Measurements from ENCODE around the gene SUPT6H. TPM values are rescaled to one million over a fixed set of nuclear protein-coding genes. Genes with fewer than 3 reads are reported as not detected.

The SUPT6H gene
- total RNA-seq, 4 donors from 2014 or later: 56.4 to 101 (median 66.6) TPM

DNA sequence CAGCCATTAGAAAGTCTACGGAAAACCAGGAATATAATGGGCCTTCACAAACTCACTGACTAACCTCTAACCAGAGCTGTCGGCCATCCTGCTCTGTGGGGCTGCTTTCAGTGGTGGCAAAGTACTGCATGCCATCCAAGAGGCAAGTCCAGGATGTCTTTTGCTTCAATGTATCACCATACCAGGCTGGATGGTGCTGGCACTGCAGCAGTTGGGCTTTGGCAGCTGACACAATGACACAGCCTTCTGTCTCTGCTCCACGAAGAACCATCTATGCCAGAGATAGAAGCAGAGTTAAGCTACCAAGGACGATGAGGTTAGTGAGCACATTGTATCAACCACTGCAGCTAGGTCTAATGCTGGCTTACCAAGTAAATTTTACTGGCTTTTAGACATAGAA is 38.3 kb upstream of the SUPT6H start:
- peaks cover 2 to 96% (median 55%) of the 10 kb centered on the region in 3 donors for H3K36me3 ChIP-seq
- H3K4me3 ChIP-seq: no peak overlapping the region
- H3K9me3 ChIP-seq: no peaks in the 10 kb centered on the region
- TF ChIP-seq EP300 (IDR thresholded peaks at IDR 0.05) (no peak), POLR2A (IDR thresholded peaks at IDR 0.05) (no peak)
- TF ChIP-seq, protein P1, sequence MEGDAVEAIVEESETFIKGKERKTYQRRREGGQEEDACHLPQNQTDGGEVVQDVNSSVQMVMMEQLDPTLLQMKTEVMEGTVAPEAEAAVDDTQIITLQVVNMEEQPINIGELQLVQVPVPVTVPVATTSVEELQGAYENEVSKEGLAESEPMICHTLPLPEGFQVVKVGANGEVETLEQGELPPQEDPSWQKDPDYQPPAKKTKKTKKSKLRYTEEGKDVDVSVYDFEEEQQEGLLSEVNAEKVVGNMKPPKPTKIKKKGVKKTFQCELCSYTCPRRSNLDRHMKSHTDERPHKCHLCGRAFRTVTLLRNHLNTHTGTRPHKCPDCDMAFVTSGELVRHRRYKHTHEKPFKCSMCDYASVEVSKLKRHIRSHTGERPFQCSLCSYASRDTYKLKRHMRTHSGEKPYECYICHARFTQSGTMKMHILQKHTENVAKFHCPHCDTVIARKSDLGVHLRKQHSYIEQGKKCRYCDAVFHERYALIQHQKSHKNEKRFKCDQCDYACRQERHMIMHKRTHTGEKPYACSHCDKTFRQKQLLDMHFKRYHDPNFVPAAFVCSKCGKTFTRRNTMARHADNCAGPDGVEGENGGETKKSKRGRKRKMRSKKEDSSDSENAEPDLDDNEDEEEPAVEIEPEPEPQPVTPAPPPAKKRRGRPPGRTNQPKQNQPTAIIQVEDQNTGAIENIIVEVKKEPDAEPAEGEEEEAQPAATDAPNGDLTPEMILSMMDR (IDR thresholded peaks at IDR 0.05): no peak
- no peaks in the 10 kb centered on the region for H3K4me1 ChIP-seq
- no peak overlapping the region for H3K27ac ChIP-seq
- H3K27me3 ChIP-seq: no peaks in the 10 kb centered on the region
- WGBS, 2 donors: 84 to 100% methylated on average over 4 of the region's 4 CpGs
- no peak for DNase-seq (ENCODE audit: low spot score in 2 of 2)

DNA sequence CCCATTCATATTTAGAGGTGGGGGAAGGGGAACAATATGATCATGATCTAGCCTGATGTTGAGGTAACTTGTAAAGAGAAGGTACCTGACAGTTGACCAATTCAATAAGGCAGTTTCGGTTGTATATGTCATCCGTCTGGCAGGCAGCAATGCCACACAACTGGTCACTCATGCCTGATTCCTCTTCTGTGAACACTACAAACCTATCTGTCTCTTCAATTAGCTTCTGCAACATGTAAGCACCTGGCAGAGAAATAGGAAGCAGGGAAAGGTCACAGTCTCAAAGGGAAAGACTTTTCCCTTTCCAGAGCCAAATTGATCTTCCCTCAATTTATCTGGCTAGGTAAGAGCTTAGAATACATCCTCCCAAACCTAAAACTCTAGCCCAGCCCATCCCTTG is 37.9 kb upstream of the SUPT6H start:
- Histone ChIP-seq H3K36me3 (peaks cover 2 to 96% (median 51%) of the 10 kb centered on the region in 3 donors), H3K4me3 (no peak overlapping the region), H3K27ac (no peak overlapping the region), H3K9me3 (no peaks in the 10 kb centered on the region), H3K27me3 (no peaks in the 10 kb centered on the region), H3K4me1 (no peaks in the 10 kb centered on the region)
- no peak for DNase-seq (ENCODE audit: low spot score in 2 of 2)
- 93 to 95% methylated on average over 2 of the region's 2 CpGs for WGBS, 2 donors
- TF ChIP-seq, protein P1 (IDR thresholded peaks at IDR 0.05): no peak
- no peak for TF ChIP-seq EP300 (IDR thresholded peaks at IDR 0.05)
- TF ChIP-seq POLR2A (IDR thresholded peaks at IDR 0.05): no peak

DNA sequence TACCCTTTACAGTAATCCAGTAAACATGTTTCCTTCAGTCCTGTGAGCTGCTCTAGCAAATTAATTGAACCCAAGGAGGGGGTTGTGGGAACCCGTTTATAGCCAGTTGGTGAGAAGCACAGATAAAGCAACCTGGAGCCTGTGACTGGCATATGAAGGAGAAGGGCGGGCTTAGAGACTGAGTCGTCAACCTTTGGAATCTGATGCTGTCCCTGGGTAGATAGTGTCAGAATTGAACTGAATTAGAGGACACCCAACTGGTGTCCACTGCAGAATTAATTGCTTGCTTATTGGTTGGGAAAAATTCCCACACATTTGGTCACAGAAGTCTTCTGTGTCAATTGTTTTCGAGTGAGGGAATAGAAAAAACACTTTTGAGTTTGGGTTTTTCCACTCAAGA is 35.2 kb upstream of the SUPT6H start:
- no peak for DNase-seq (ENCODE audit: low spot score in 2 of 2)
- Histone ChIP-seq H3K9me3 (no peaks in the 10 kb centered on the region), H3K27me3 (no peaks in the 10 kb centered on the region), H3K27ac (no peak overlapping the region), H3K36me3 (peaks cover 2 to 96% (median 39%) of the 10 kb centered on the region in 3 donors), H3K4me1 (no peaks in the 10 kb centered on the region), H3K4me3 (no peak overlapping the region)
- TF ChIP-seq POLR2A (IDR thresholded peaks at IDR 0.05) (no peak), EP300 (IDR thresholded peaks at IDR 0.05) (no peak)
- WGBS, 2 donors: 83% methylated on average over 4 of the region's 4 CpGs

DNA sequence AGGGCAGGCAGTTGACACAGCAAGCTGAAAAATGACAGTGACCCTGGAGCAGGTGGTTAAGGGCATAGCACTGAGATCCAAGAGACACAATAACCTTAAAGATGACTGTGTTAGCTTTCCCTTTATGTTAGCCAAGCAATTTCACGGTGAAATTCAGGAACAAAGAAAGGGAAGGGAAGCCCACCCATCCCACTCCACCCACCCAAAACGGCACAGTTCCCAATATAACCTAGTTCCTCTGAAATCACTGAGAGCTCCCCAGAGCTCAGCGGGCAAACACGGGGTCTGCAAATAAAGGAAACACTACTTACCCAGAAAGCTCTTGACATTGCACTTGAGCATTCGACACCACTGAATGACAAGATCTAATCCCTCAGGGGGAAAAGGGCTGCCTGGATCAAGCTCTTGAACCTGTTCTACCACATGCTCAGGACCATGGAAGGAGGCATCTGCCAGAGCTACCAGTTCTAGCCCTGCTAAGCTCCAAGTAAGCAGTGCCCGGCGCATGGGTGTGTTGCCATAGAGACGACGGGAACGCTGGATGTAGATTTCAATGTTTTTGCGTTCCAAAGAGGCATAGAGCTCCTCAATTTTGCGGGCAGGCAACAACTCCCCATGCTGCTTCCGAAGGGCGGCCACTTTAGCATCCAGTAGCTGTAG is 27.7 kb upstream of the SUPT6H start:
- no peaks in the 10 kb centered on the region for H3K4me1 ChIP-seq
- H3K4me3 ChIP-seq: no peak overlapping the region
- no peak overlapping the region for H3K27ac ChIP-seq
- 83 to 88% methylated on average over 14 of the region's 14 CpGs for WGBS, 2 donors
- no peak for TF ChIP-seq POLR2A (IDR thresholded peaks at IDR 0.05)
- TF ChIP-seq, protein P1 (IDR thresholded peaks at IDR 0.05): no peak
- no peak for TF ChIP-seq EP300 (IDR thresholded peaks at IDR 0.05)
- H3K27me3 ChIP-seq: no peaks in the 10 kb centered on the region
- H3K36me3 ChIP-seq: peaks cover 0 to 100% (median 53%) of the 10 kb centered on the region in 3 donors
- no peak for DNase-seq (ENCODE audit: low spot score in 2 of 2)
- H3K9me3 ChIP-seq: no peaks in the 10 kb centered on the region

DNA sequence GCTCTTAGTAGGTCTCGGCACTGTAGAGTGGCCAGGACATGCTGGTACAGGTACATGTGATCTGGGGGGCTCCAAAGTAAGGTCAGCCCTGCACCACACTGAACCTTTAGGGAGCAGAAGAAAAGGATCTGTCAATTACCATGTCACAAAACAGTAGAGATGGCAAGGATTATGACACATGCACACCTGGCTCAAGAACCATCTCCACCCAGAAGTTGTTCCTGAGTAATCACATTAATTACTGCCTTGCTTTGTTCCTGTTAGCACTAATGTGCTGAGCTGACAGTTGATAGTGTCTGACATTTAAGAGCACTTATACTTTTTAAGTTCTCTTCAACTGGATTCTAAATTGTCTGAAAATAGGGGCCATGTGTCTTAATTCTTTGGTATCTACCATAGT is 26.5 kb upstream of the SUPT6H start:
- H3K27me3 ChIP-seq: no peaks in the 10 kb centered on the region
- no peak overlapping the region for H3K27ac ChIP-seq
- H3K9me3 ChIP-seq: no peaks in the 10 kb centered on the region
- peaks cover 0 to 100% (median 63%) of the 10 kb centered on the region in 3 donors for H3K36me3 ChIP-seq
- H3K4me3 ChIP-seq: no peak overlapping the region
- WGBS, 2 donors: 89 to 100% methylated on average over 1 of the region's 1 CpG
- TF ChIP-seq POLR2A (IDR thresholded peaks at IDR 0.05) (no peak), EP300 (IDR thresholded peaks at IDR 0.05) (no peak)
- TF ChIP-seq, protein P1 (IDR thresholded peaks at IDR 0.05): no peak
- no peak for DNase-seq (ENCODE audit: low spot score in 2 of 2)
- H3K4me1 ChIP-seq: no peaks in the 10 kb centered on the region
